GM03348 (cell line): ENCODE results near the gene PROSER2.
"Not testable (repeated sequence)": the region's sequence is repeated elsewhere in the genome, so short reads cannot be mapped to it uniquely, and the experiment has no call there.

Experiments used
- DNase-seq: peaks from one replicate; pipeline ENCODE4 v3.0.0; 2012; ENCODE audit warnings: low spot score

Gene PROSER2

DNA sequence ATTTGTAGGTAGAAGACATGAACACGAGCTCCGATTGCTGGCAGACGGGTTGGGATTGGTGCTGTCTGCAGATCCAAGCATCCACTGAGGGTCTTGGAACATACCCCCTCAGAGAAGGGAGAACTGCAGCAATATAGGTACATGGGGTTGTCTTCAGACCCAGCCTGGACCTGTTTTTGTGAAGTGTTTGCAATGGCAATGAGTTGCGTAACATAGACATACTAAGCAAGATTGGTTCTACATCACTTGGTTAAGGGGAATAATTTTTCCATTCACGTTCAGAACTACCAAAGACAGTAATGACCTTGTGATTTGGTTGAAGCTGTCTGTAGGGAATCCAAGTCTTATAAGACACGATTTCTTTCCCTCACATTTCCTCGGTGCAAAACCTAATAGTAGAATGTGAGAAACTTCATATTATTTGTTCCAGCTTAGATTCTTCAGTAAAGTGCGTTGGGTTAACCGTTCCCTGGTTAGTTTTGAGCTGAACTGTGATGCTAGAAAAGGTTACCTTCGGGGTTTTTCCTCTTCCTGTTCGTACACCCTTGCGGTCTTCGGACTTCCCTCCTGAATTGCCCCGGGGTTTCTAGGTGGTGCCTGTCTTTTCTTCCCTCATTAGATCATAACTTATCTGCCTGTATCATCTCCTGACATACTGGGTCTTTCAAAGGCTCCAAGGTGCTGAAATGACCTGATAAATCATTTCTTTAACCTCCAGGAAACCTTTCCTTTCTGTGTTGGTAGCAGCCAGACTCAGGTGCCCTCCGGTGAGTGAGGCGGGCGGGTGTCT, 14.4 kb downstream of the PROSER2 start:
- DNase-seq, result no peak

DNA sequence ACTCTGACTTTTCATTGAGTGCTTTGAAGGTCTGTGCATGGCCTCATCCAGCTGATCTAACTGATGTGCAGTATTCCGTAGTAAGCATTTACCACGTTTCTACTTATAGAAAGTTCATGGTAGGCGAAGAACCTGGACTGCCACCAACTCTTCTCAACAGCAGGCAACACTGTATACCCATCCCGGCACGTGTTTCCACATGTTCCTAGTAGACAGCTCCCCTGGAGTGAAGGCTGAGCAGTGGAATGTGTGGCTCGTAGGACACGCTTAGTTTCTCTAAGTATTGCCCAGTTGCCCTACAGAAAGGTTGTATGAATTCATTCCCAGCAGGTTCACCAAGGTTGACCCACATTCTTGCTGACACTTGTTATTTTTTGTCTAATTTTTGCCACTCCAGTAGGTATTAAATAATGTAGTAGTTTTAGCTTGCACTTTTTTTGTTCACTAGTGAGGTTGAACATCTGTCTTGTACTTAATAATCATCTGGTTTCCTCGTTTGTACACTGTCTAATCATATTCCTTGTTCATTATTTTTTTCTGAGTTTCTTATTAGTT, 15.2 kb downstream of the PROSER2 start:
- no peak for DNase-seq

DNA sequence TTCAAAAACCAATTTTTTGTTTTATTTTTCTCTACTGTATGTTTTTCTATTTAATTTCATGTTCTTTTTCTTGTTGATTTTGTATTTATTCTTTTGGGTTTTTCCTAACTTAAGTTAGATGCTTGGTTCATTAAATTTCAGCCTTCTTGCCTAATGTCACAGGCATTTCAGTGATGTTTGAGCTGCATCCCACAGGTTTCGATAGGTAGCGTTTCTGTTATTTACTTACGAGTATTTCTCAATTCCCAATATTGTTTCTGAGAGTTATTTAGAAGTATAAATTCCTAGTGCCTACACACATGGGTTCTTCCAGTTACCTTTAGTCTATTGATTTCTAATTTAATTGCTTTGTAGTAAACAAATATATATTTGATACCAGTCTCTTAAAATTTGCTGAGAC, 18.2 kb downstream of the PROSER2 start:
- DNase-seq, result no peak

DNA sequence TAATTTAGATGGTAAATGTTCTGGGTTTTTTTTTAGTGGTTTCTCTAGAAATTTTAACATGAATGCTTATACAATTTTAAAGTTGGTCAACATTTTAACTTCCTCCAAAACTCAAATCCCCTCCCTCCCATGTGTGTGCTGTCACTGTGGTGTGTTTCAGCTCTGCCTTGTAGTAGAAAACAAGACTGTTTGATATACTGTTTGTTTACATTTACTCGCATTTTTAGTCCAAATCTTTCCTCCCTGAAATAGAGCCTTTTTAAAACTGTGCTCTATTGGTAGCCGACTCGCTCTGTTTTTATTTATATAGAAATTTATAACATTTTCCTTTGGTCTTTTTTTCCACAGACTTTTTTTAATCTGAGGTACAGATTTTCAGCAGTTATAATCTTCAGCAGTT, 19.3 kb downstream of the PROSER2 start:
- DNase-seq, result no peak

DNA sequence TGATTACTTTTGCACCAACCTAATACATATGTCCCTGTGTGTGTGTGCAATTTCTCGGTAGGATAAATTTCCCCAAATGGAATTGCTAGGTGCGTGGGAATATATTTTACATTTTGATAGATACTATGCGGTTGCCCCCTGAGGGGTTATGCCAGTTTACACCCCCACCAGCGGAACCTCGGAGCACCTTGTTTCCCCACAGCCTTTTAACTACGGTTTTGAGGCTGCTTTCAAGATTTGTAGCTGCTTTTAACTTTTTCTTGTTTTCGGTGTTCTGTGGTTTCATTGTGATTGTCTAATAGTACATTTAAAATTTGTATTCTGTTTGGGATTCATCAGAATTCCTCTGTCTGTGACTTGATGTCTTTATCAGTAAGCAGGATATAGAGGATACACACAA, 22.0 kb downstream of the PROSER2 start:
- DNase-seq, result no peak

DNA sequence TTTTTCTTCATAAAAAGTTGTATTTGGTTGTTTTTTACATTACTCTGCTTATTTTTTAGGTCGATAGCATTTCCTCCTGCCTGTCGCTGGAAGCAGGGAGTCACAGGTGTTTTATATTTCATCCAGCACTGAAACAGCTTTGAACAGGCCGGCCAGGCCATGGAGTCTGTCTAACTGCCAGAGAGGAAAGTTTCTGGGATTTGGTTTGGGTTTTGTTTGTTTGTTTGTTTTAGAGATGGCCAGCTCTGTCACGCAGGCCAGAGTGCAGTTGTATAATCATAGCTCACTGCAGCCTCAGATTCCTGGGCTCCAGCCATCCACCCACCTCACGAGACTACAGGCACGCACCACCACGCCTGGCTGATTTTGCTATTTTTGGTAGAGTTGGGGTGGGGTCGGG, 23.4 kb downstream of the PROSER2 start:
- no peak for DNase-seq

DNA sequence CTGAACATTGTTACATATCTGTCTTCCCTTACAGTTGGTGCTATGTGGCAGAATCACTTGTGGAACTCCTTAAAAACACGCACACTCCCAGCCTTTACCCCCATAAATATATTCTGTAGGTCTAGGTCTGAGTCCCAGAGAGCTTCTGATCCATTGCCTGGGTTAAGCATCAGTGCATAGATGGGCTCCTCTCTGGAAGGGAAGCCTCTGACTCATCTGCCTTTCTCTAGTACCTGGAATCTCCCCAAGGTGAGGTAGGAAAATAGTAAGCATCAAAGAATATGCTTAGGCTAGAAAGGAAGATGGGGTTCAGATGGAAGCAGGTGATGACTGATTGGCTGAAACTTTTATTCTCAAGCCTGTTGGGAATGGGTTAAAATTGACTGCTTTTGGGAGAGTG, 26.1 kb downstream of the PROSER2 start:
- no peak for DNase-seq

DNA sequence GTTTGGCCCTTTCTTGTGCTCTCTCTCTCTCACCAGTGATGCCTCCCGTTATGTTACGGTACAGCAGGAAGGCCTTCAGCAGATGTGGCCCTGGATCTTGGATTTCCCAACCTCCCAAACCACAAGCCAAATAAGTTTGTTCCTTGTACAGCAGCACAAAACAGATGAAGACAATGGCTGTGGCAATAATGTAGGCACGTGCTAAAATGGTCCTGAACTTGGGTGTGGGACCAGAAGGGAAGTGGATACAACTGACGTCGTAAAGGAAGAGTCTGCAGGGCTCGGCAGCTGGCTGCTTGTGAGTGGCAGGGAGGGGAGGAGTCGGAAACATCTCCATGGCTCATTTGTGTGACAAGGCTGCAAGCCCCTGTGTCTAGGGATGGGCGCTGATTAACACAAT, 26.8 kb downstream of the PROSER2 start:
- no peak for DNase-seq

DNA sequence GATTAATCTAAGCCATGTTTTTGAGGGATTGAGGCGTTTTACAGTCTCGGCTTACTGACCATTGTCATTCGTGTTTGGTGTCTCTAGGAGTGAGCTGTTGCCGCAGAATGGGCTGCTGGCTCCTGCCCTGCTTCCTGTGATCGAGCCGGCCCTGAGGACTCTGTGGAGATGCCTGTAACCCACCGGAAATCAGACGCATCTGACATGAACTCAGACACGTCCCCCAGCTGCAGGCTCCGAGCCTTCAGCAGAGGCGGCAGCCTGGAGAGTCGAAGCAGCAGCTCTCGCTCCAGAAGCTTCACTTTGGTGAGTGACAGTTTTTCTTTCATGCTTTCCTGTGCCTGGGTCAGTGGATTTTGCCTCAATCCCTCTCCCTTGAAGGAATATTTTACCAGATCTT, 28.8 kb downstream of the PROSER2 start:
- DNase-seq, result no peak

DNA sequence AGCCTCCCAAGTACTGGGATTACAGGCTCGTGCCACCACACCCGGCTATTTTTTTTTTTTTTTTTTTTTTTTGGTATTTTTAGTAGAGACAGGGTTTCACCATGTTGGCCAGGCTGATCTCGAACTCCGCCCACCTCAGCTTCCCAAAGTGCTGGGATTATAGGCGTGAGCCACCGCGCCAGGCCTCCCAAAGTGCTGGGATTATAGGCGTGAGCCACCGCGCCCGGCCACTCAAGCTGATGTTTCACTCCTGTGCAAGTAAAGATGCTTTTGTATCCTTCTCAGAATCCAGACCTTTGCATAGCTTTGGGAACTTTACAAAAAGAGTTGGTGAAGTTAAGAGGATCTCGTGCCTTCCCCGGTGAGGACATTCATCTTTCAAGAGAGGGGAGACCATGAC, 29.5 kb downstream of the PROSER2 start:
- DNase-seq, result not testable (repeated sequence)

DNA sequence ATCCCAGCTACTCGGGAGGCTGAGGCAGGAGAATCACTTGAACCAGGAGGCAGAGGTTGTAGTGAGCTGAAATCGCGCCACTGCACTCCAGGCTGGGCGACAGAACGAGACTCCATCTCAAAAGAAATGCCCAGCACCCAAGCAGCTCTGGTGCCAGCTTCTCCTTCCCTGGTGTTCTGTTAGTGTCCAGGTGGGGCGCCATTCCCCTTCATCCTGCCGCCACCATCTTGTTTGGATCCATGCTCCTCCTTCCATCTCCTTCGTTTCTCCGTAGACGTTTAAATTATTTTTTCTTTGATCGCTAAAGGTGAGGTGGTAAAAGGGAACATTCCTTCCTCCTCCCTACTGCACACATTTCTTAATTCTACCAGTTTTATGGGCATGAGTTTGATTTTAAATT, 30.3 kb downstream of the PROSER2 start:
- DNase-seq, result no peak

DNA sequence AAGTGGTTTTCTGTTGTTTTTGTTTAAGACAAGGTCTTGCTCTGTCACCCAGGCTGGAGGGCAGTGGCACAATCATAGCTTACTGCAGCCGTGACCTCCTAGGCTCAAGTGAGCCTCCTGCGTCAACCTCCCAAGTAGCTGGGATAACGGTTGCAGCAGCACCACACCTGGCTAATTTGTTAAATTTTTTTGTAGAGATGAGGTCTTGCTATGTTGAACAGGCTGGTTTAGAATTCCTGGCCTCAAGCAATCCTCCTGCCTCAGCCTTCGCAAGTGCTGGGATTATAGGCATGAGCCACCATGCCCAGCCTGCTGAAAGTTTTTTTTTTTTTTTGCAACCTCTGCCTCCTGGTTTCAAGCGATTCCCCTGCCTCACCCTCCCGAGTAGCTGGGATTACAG, 31.1 kb downstream of the PROSER2 start:
- DNase-seq, result no peak

DNA sequence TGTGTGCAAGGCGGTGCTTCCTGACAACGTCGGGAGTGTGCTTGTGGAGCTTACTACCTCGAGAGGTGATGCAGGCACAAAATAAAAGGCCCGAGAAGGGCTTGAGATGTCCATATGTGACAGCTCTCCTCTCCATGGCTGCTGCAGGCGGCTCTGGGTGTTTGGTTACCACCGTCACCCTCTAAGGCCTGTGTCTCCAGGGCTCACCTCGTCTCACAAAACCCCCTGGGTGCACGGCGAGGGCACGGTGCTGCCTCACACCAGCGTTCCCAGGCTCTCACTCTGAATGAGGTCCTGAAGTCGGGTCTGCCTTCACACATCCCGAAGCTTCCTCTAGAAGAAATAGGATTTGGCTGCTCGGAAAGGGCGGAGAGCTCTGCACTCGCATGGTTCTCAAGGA, 32.9 kb downstream of the PROSER2 start:
- DNase-seq, result no peak

DNA sequence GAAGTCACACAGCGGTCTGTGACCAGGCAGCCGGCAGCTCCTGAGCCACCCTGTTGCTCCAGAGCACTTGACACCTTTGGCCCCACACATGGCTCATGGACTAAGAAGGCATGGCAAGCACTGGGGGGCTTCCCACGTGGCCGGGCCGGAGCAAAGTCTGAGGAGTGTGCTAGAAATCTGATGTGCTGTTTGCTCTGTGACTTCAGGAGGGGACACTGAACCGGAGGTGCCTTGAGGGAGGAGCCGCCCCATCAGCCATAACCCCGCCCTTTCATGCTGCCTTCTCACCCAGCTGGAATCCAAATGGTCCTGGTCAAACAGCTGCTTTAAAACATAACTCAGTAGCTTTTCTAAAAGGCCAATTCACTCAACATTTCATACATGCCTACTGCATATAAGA, 33.5 kb downstream of the PROSER2 start:
- DNase-seq, result peak; percentile 51

DNA sequence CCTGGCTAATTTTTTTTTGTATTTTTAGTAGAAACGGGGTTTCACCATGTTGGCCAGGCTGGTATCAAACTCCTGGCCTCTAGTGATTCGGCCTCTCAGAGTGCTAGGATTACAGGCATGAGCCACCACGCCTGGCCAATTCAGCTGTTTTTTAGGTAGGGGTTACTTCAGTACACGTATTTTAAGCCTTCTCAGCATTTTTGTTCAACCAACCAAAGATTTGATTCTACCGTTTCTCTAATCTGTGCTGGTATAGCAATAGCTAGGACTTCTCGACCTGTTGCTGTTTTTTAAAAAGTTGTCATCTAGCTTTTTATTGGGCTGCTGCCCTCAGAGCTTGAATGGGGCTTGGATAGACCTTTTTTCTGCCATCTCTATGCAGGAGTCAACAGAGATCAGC, 34.9 kb downstream of the PROSER2 start:
- DNase-seq, result no peak

DNA sequence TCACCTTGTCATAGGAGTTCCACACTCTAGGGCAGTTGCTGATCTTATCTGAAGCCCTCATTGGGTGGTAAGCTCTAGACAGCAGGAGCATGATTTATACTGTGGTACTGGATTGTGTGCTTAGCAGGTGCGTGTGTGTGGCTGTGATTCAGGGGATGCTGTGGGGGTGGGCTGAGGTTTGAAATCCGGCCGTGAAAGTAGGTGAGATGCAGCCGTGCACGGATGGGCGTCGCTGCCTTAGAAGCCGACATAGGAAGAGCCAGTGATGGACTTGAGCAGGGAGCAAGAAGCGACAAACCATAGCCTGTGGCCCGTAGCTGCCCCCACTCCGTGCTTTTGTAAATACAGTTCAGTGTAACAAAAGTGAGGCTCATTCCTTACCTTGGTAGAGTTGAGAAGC, 38.2 kb downstream of the PROSER2 start:
- no peak for DNase-seq

DNA sequence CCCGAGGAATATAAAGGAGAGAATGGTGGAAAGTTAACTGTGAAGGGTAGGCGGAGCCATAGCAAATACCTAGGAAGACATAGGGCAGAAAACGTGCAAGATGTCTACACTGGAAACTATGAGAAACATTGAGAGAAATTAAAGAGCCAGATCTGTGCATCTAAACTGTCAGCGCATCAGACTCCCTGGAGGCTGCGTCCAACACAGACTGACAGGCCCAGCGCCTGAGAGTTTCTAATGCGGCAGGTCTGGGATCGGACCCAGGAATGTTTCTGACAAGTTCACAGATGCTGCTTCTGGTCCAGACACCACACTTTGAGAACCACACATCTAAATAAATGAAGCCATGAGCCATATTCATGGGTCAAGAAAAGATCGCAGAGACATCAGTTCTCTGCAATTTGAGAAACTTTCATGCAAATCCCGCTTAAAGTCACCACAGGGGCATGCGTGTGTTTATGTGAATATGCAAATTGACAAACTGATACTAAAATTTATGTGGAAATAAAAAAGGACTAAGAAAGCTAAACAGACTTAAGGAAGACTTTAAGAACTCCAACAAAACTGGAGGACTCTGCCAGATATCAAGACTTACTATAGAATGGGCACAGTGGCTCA, 38.8 kb downstream of the PROSER2 start:
- no peak for DNase-seq

DNA sequence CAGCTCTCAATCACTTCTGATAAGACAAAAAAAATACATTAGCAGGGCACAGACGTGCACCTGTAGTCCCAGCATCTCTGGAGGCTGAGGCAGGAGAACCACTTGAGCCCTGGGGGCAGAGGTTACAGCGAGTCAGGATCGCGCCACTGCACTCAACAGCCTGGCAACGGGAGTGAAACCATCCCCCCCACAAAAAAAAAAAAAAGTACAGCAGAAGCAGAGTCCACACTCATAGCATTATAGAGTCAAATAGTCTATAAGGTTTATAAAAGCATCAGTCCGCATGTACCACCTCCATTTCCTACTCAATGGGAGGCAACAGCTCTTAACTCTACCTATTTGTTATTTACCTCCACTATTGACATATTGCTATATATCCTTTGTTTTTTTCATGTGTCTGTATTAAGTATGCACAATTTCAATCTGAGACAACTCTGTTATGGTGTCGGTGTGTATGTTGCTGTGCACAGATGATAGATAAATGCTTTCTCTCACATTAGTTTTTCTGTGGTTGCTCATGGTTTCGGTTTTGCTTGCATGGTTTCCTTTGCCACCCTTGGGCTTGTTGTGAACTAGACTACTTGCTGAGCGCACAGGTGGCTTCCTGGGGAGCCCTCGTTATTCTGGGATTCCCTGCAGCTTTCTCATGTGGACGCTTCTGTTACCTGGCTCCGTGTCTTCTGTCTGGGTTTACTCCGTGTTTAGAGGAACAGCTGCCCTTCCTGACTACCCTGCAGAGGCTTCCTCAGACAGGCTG, 40.4 kb downstream of the PROSER2 start:
- DNase-seq, result no peak

DNA sequence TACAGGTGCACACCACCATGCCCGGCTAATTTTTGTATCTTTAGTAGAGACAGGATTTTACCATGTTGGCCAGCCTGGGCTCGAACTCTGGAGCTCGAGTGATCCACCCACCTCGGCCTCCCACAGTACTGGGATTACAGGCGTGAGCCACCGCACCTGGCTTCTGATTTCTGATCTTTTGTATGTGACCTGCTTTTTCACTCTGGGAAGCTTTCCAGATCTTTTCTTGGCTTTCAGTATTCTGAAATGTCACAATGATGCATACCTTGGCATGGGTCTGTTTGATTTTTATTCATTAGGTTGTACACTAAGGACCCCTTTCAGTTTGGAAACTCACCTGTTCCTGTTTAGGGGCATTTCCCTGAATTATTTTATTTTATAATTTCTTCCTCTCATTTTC, 41.6 kb downstream of the PROSER2 start:
- no peak for DNase-seq

DNA sequence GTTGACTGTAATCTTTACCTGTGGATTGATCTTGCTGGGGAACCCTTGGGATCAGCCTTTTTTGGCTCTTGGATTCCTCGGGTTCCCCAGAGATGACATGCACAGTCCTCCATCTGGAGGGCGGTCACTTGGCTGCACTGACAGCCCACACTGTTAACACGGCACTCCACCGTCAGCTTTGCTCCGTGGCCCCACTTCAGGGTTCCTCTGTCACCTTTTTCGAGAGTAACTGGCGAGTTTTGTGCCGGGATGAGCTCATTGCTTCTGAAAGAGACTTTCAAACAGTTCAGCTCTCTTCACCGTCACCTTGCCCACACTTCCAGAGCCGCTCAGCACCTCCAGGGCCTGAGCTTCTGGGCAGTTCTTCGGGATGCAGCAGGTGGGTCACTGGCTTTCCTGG, 42.4 kb downstream of the PROSER2 start:
- no peak for DNase-seq

DNA sequence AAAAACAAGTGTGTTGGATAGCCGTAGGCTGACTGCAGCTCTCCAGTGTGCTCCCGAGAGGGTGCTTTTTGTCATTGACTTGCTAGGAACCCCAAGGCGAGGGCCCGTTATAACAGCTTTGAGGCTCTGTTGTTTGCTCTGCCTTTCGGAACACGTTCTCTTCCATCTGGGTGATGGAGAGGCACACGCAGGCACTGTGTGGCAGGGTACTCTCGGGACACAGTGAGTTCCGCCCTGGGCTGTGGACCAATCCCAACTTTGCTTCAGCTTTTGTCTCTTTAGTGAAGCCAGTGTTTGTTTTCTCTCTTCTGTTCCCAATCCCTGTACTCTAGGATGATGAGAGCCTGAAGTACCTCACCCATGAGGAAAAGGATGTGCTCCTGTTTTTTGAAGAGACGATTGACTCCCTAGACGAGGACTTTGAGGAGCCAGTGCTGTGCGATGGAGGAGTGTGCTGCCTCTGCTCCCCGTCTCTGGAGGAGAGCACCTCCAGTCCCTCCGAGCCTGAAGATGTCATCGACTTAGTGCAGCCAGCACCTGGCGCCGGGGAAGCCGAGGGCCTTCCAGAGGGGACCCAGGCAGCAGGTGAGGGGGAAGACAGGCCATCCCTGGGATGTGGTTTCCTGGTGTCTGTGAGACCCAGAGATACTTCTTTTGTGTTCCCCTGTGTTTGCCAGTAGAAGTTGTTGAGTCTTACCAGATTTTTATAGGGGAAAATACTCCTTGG, 43.2 kb downstream of the PROSER2 start:
- no peak for DNase-seq

DNA sequence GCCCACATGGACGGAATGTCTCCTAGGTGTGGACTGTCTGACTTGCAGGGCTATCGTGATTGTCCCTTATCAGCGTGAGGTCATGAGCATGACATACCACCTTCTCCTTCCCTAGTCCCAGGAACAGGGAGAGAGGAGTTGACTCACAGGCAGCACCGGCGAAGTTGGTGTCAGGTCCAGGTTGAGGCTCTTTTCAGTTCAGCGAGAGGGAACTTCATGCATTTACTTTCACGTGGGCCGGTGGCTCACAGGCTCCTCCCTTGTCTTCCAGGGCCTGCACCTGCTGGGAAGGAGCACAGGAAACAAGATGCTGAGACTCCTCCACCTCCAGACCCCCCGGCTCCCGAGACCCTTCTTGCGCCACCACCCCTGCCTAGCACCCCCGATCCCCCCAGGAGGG, 46.1 kb downstream of the PROSER2 start:
- DNase-seq, result no peak
